ENCODE data around the gene CHRNB2. TPM values are rescaled to one million over a fixed set of nuclear protein-coding genes. Genes with fewer than 3 reads are reported as not detected.

Gene CHRNB2
- total RNA-seq, 1 experiment from 2014 or later: 0.21 TPM

GRCh38 chr1:154591206-154591605 lies 23.6 kb downstream of the CHRNB2 start:
- Histone ChIP-seq H3K27ac (ENCODE audit: low read length) (no peak overlapping the region), H3K4me3 (ENCODE audit: low read depth in 2 of 2, low read length in 2 of 2) (no peak overlapping the region), H3K4me1 (ENCODE audit: control insufficient read depth, insufficient read depth, low read length) (no peaks in the 10 kb centered on the region; the same call in 1 of the 2 replicates), H3K27me3 (ENCODE audit: control insufficient read depth, insufficient read depth, low read length) (no peaks in the 10 kb centered on the region), H3K9me3 (ENCODE audit: control insufficient read depth, insufficient read depth, low read depth, low read length) (no peaks in the 10 kb centered on the region), H3K36me3 (ENCODE audit: control insufficient read depth, insufficient read depth, low read length) (peaks cover 39% of the 10 kb centered on the region)
- ATAC-seq (no peak), DNase-seq (ENCODE audit: low read depth, low spot score) (no peak)
- intact Hi-C loops (cut with micrococcal nuclease; ENCODE audit: unreplicated experiment): no loop called here
- ChIA-PET POLR2A (no interaction called here), CTCF (no interaction called here)
- TF ChIP-seq POLR2AphosphoS5 (IDR thresholded peaks at IDR 0.05; ENCODE audit: low read depth, low read length) (no peak), CTCF (IDR thresholded peaks at IDR 0.05) (no peak), REST (IDR thresholded peaks at IDR 0.05; ENCODE audit: insufficient read depth in 1 of 2, low read depth in 2 of 2, low read length in 1 of 2) (no peak), SIN3A (IDR thresholded peaks at IDR 0.05; ENCODE audit: borderline replicate concordance, insufficient read depth, low read depth, low read length) (no peak), TCF7L2 (IDR thresholded peaks at IDR 0.05; ENCODE audit: low read depth, low read length) (no peak)
- in situ Hi-C loops (cut with HindIII; ENCODE audit: low pct_unique_long_range_greater_than_20kb, low sequenced_read_pairs): no loop called here
- BruUV-seq (replicated peaks): no TSS peak

- DNase-seq (ENCODE audit: low read depth, low spot score) (no peak), ATAC-seq (no peak)
- intact Hi-C loops (cut with micrococcal nuclease; ENCODE audit: unreplicated experiment) (no loop called here), in situ Hi-C loops (cut with HindIII; ENCODE audit: low pct_unique_long_range_greater_than_20kb, low sequenced_read_pairs) (no loop called here)
- Histone ChIP-seq H3K27ac (ENCODE audit: low read length) (no peak overlapping the region), H3K27me3 (ENCODE audit: control insufficient read depth, insufficient read depth, low read length) (no peaks in the 10 kb centered on the region), H3K36me3 (ENCODE audit: control insufficient read depth, insufficient read depth, low read length) (peaks cover 35% of the 10 kb centered on the region), H3K4me1 (ENCODE audit: control insufficient read depth, insufficient read depth, low read length) (no peaks in the 10 kb centered on the region; the same call in 1 of the 2 replicates), H3K4me3 (ENCODE audit: low read depth in 2 of 2, low read length in 2 of 2) (no peak overlapping the region), H3K9me3 (ENCODE audit: control insufficient read depth, insufficient read depth, low read depth, low read length) (no peaks in the 10 kb centered on the region)
- no TSS peak for BruUV-seq (replicated peaks)
- TF ChIP-seq REST (IDR thresholded peaks at IDR 0.05; ENCODE audit: insufficient read depth in 1 of 2, low read depth in 2 of 2, low read length in 1 of 2) (no peak), SIN3A (IDR thresholded peaks at IDR 0.05; ENCODE audit: borderline replicate concordance, insufficient read depth, low read depth, low read length) (no peak), POLR2AphosphoS5 (IDR thresholded peaks at IDR 0.05; ENCODE audit: low read depth, low read length) (no peak), TCF7L2 (IDR thresholded peaks at IDR 0.05; ENCODE audit: low read depth, low read length) (no peak), CTCF (IDR thresholded peaks at IDR 0.05) (no peak)
- CTCF ChIA-PET: no interaction called here
- POLR2A ChIA-PET: no interaction called here
Measured at GRCh38 chr1:154593390-154593789, 25.8 kb downstream of the CHRNB2 start.

All from Panc1 (cell line).